Dendritic cell treated with granulocyte-macrophage colony-stimulating factor and Interleukin-4, amounts not matched to agents 40 ng/mL and 50 ng/mL, for 4 days (primary cell): Measurements from ENCODE around the gene MTUS2.
"Not testable (repeated sequence)": the region's sequence is repeated elsewhere in the genome, so short reads cannot be mapped to it uniquely, and the experiment has no call there.

ENCODE experiments used
- H3K27ac Mint-ChIP-seq: one replicate; pipeline ENCODE4 v1.8.0; 2022; ENCODE audit warnings: mild to moderate bottlenecking, mixed read lengths
- H3K27me3 Mint-ChIP-seq: one replicate; pipeline ENCODE4 v1.8.0; 2022; ENCODE audit warnings: mild to moderate bottlenecking, mixed read lengths
- H3K36me3 Mint-ChIP-seq: one replicate; pipeline ENCODE4 v1.8.0; 2022; ENCODE audit warnings: low read depth, mixed read lengths
- H3K4me1 Mint-ChIP-seq: one replicate; pipeline ENCODE4 v1.8.0; 2022; ENCODE audit warnings: low read depth, mixed read lengths
- H3K4me3 Mint-ChIP-seq: one replicate; pipeline ENCODE4 v1.8.0; 2022; ENCODE audit warnings: mild to moderate bottlenecking, moderate library complexity, mixed read lengths
- H3K9me3 Mint-ChIP-seq: one replicate; pipeline ENCODE4 v1.8.0; 2022; ENCODE audit warnings: mixed read lengths
- intact Hi-C: fragments of 100-400 bp; cut with micrococcal nuclease; formaldehyde crosslinking; loops from one replicate; pipeline ENCODE4 v1.15.0; 2022

Gene MTUS2

DNA sequence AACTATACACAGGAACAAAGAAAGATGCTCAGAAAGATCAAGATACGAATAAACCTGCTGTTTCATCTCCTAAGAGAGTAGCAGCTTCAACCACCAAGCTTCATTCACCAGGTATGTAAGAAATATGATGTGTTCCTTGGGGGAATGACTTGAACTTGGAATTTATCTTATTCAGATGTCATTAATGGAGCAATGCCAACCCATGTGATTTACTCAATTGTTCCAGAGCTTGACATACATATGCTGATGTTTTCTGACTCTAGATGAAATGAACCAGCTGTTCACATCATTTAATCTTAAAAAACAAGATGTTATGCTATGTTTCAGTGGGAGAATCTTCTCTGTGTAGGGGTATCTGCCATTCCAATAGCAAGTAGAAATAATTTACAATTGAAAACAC, 504.5 kb downstream of the MTUS2 start:
- H3K27me3 Mint-ChIP-seq = no peaks in the 10 kb centered on the region
- H3K27ac Mint-ChIP-seq = no peak overlapping the region
- no peaks in the 10 kb centered on the region for H3K9me3 Mint-ChIP-seq
- H3K4me3 Mint-ChIP-seq = no peak overlapping the region
- no peaks in the 10 kb centered on the region for H3K4me1 Mint-ChIP-seq
- intact Hi-C loops = no loop called here
- no peaks in the 10 kb centered on the region for H3K36me3 Mint-ChIP-seq

DNA sequence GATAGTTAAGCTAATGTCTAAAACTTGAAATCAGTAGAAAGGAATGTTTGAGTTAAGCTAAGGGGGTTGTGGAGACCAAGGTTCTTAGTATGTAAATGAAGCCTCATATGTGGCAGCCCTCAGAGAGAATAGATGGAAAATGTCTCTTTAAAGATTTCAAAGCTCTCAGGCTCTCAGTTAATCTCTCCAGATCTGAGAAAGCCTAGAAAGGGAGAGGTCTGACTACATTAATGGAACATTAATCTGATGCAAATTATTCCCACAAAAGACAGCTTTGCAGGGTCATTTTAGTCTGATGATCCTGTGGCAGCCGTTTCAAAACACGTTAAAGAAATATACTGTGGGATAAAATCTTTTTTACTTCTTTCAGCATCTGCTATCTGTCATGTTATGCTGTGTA, 508.4 kb downstream of the MTUS2 start:
- no peaks in the 10 kb centered on the region for H3K36me3 Mint-ChIP-seq
- no peaks in the 10 kb centered on the region for H3K27me3 Mint-ChIP-seq
- no peak overlapping the region for H3K27ac Mint-ChIP-seq
- intact Hi-C loops = no loop called here
- no peak overlapping the region for H3K4me3 Mint-ChIP-seq
- H3K9me3 Mint-ChIP-seq = peaks cover 14% of the 10 kb centered on the region
- no peaks in the 10 kb centered on the region for H3K4me1 Mint-ChIP-seq

- Mint-ChIP-seq H3K4me1 (no peaks in the 10 kb centered on the region), H3K4me3 (no peak overlapping the region), H3K9me3 (peaks cover 57% of the 10 kb centered on the region), H3K36me3 (no peaks in the 10 kb centered on the region), H3K27me3 (no peaks in the 10 kb centered on the region), H3K27ac (no peak overlapping the region)
- intact Hi-C loops = no loop called here
These were observed 516.2 kb downstream of the MTUS2 start for GRCh38 chr13:29336356-29336755.

DNA sequence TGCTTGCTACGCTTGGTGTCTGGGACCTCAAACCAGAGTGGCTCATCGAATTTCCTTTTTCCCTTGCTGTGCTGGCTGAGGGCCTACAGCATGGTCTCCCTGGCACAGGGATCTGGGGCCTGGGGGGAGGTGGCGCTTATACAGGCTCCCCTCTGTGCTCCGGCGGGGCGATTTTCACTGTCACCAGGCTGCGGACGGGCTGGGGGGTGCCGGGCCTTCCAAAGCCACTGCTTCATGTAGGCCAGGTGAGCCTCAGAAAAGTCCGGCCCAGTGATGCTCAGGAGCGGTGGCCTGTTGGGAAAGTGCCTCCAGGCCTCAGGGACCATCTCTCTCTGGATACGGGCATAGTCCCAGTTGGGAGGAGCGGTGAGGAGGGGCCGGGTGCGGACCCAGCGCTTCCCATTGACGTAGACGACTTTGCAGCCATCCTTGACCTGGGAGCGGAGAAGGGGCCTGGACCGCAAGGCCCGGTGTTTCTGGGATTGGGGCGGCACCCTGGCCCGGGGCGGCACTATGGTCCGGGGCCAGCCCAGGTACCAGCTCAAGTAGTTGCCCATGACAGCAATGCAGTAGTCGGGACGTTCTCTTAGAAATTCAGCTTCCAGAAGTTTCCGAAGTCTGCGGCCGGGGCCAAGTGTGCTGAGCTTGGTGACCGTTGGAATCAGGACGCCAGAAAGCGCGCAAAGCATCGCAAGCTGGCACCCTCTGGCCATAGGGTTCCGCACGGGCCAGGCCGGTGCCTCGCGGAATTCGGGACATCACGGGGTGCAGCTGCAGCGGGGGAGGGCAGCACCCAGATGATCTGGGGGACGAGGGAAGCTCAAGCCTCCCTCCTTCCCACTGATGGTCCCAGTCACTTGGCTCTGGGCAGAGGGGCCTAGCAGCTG, 519.5 kb downstream of the MTUS2 start:
- H3K27ac Mint-ChIP-seq = no peak overlapping the region
- no peaks in the 10 kb centered on the region for H3K4me1 Mint-ChIP-seq
- no peak overlapping the region for H3K4me3 Mint-ChIP-seq
- no peaks in the 10 kb centered on the region for H3K36me3 Mint-ChIP-seq
- intact Hi-C loops = no loop called here
- peaks cover 43% of the 10 kb centered on the region for H3K9me3 Mint-ChIP-seq
- H3K27me3 Mint-ChIP-seq = no peaks in the 10 kb centered on the region

- H3K27ac Mint-ChIP-seq, H3K27me3 Mint-ChIP-seq, H3K36me3 Mint-ChIP-seq, H3K4me1 Mint-ChIP-seq, H3K4me3 Mint-ChIP-seq, H3K9me3 Mint-ChIP-seq, intact Hi-C loops: not testable (repeated sequence)
These were observed 525.9 kb downstream of the MTUS2 start for GRCh38 chr13:29345860-29346582.

GRCh38 chr13:29355029-29355428, 534.9 kb downstream of the MTUS2 start:
- H3K27ac Mint-ChIP-seq = no peak overlapping the region

GRCh38 chr13:29359181-29359580, 539.0 kb downstream of the MTUS2 start:
- Mint-ChIP-seq H3K27ac (no peak overlapping the region), H3K27me3 (no peaks in the 10 kb centered on the region), H3K36me3 (no peaks in the 10 kb centered on the region), H3K4me3 (no peak overlapping the region), H3K4me1 (no peaks in the 10 kb centered on the region), H3K9me3 (no peaks in the 10 kb centered on the region)
- intact Hi-C loops = no loop called here

More at GRCh38 chr13:29355029-29355428, 534.9 kb downstream of the MTUS2 start:
- Mint-ChIP-seq H3K4me1 (no peaks in the 10 kb centered on the region), H3K27me3 (no peaks in the 10 kb centered on the region), H3K36me3 (no peaks in the 10 kb centered on the region), H3K9me3 (no peaks in the 10 kb centered on the region), H3K4me3 (no peak overlapping the region)
- intact Hi-C loops = no loop called here

- Mint-ChIP-seq H3K27me3 (no peaks in the 10 kb centered on the region), H3K9me3 (no peaks in the 10 kb centered on the region), H3K4me3 (no peak overlapping the region), H3K27ac (no peak overlapping the region), H3K36me3 (no peaks in the 10 kb centered on the region), H3K4me1 (no peaks in the 10 kb centered on the region)
- intact Hi-C loops = loop anchor here (2.0 kb wide), 1 partner anchor 281 kb away; no protein-coding TSS in a partner anchor
These were observed 541.6 kb downstream of the MTUS2 start for GRCh38 chr13:29361716-29362115.

DNA sequence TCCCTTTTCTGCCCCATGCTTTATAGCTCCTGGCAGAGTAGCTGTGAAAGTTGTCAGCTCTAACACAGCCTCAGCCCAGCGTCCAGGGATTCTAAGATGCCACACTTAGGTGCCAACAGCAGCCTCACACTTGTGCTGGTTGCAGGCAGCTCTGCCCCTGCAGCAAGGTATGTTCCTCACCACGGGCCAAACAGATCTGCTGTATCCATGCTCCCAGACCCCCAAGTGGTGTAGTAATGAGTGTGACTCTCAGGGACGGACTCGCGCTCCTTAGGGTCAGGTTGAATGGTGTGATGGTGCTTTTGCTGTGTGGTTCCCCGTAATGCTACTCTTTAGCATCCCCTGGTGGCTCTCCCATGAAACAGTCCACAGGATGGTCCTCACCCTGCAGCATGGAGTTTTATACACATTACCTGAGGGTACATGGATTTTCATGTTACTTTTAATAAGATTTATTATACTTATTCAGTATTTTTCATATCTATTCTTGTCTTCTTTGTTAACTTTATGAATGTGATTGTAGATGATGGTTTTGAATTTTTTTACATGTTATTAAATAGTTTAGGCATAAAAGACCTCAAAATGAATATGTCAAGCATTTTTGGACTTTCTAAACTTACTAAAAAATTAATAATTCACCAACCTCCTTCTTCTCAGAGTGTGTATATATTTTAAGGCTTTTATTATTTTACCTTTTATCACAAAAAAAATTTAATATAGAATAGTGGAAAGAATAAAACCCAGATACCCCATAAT, 542.9 kb downstream of the MTUS2 start:
- H3K27me3 Mint-ChIP-seq = no peaks in the 10 kb centered on the region
- intact Hi-C loops = loop anchor here (2.0 kb wide), 1 partner anchor 282 kb away; no protein-coding TSS in a partner anchor
- no peak overlapping the region for H3K27ac Mint-ChIP-seq
- no peak overlapping the region for H3K4me3 Mint-ChIP-seq
- no peaks in the 10 kb centered on the region for H3K9me3 Mint-ChIP-seq
- no peaks in the 10 kb centered on the region for H3K36me3 Mint-ChIP-seq
- no peaks in the 10 kb centered on the region for H3K4me1 Mint-ChIP-seq

DNA sequence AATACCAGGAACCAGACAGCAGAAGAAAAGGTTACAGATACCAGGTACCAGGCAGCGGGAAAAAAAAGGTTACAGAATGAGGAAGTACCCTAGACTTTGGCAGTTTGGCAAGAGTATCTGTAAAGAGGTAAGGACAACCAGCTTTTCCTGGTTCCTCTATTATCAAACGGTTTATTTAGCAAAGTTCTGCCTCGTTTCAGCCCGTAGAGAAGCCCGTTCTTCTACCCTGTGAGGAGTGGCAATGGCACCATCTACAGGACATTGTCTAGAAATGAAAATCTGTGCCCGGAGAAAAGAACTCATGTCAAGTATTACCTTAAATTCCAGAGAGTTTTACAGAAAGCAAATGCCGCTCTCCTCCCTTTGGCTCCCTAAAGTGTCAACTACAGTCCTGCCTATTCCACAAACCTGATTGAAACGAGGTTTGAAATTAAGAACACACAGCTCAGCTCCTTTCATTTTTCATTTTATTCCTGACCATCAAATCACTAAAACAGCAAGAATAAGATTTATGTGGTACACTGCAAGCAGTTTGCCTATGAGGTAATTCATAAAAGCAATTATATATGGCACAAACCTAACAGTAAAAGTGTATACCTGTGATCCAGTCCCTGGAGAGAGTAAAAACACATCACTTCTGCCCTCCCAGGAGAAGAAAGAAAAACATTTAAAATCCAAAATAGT, 549.1 kb downstream of the MTUS2 start:
- intact Hi-C loops = no loop called here
- Mint-ChIP-seq H3K4me3 (no peak overlapping the region), H3K36me3 (no peaks in the 10 kb centered on the region), H3K27me3 (peaks cover 4% of the 10 kb centered on the region), H3K27ac (no peak overlapping the region), H3K9me3 (peaks cover 7% of the 10 kb centered on the region), H3K4me1 (peaks cover 10% of the 10 kb centered on the region)

GRCh38 chr13:29379281-29379680, 559.1 kb downstream of the MTUS2 start:
- H3K27me3 Mint-ChIP-seq = no peaks in the 10 kb centered on the region
- H3K4me3 Mint-ChIP-seq = no peak overlapping the region
- H3K9me3 Mint-ChIP-seq = peaks cover 13% of the 10 kb centered on the region
- no peak overlapping the region for H3K27ac Mint-ChIP-seq
- intact Hi-C loops = no loop called here
- no peaks in the 10 kb centered on the region for H3K4me1 Mint-ChIP-seq
- no peaks in the 10 kb centered on the region for H3K36me3 Mint-ChIP-seq

DNA sequence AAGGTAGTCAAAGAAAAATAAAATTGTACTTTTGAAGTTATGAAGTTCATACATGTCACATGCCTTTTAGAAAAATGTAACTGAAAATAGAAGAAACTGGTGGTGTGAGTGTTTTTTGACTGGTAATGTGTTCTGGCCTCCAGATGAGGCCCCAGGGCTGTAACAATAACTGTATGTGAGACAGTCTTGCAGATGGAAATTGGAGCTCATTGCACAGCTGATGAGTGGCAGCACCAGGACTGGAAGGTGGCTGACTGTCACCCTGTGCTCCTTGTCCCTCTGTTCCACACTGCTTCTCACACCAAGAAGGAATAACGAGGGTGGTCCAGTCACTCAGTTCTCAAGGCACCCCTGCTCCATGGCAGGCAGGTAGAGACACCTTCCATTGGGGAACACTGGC, 559.7 kb downstream of the MTUS2 start:
- Mint-ChIP-seq H3K4me3 (no peak overlapping the region), H3K27me3 (no peaks in the 10 kb centered on the region), H3K36me3 (no peaks in the 10 kb centered on the region), H3K4me1 (no peaks in the 10 kb centered on the region), H3K27ac (no peak overlapping the region), H3K9me3 (peaks cover 13% of the 10 kb centered on the region)
- intact Hi-C loops = no loop called here

DNA sequence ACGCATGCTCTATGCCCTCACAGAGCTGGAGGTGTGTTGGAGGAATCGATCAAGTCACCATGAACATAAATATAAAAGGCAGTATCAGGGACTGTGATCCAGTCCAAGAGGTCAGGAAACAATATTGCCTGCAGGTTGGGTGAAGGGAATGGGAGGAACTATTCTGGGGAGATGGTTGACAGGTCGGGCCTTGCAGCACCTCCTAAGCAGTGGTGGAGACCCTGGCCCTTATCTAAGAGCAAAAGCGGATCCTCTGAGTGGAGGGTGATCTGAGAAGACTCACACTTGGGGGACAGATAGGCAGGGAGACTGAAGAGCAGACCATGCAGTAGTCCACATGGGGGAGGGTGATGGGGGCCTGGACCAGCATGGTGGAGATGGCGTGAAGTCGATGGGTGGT, 561.9 kb downstream of the MTUS2 start:
- H3K27ac Mint-ChIP-seq = no peak overlapping the region
- no peaks in the 10 kb centered on the region for H3K27me3 Mint-ChIP-seq
- intact Hi-C loops = no loop called here
- no peaks in the 10 kb centered on the region for H3K36me3 Mint-ChIP-seq
- no peaks in the 10 kb centered on the region for H3K4me1 Mint-ChIP-seq
- H3K4me3 Mint-ChIP-seq = no peak overlapping the region
- H3K9me3 Mint-ChIP-seq = peaks cover 13% of the 10 kb centered on the region
